Suprapubic skin (tissue), 4 donors: ENCODE results near the gene DNAH12.

Experiments used
- EP300 ChIP-seq: sonication (generic); formaldehyde crosslinking; IDR thresholded peaks from one replicate; pipeline ENCODE4 v1.6.1; 2017; ENCODE audit warnings: antibody characterized with exemption
- POLR2A ChIP-seq, 2 donors: fragments of 450-650 bp; IDR thresholded peaks; one replicate each; pipeline ENCODE4 v1.6.1; 2017; ENCODE audit warnings: antibody characterized with exemption in 2 of 2, mild to moderate bottlenecking in 2 of 2, moderate library complexity in 2 of 2
- POLR2AphosphoS5 ChIP-seq, 3 donors: sonication (generic); formaldehyde crosslinking; IDR thresholded peaks; one replicate each; pipeline ENCODE4 v1.6.1; 2017; ENCODE audit warnings: antibody characterized with exemption in 3 of 3
- TF ChIP-seq, protein P1 (sequence below), 2 donors: fragments of 200-600 bp in 1 of 2; fragments of 450-650 bp in 1 of 2; sonication (generic) in 1 of 2; IDR thresholded peaks; one replicate each; pipeline ENCODE4 v1.5.1; 2016 to 2019; ENCODE audit warnings: antibody characterized with exemption in 2 of 2, mild to moderate bottlenecking in 1 of 2, moderate library complexity in 1 of 2

DNA sequence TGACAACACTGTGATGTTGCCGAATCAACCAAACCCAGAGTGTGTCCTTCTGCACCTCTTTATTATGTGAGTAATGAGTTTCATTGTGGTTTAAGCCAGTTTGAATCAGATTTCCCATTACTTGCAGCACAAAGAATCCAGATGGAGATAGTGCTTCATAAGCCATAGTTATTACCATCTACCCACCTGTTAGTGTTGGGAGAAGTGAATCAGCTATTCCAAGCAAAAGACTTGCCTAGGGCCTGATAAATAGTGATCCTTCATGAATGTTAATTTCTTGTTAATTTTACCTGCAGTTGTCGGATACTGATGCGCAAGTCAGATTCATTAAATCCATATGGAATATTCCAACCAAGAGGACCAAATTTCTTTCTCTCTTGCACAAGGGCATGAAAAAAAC is 229.9 kb downstream of the DNAH12 start:
- TF ChIP-seq POLR2A (IDR thresholded peaks at IDR 0.05): no peak
- TF ChIP-seq, protein P1, sequence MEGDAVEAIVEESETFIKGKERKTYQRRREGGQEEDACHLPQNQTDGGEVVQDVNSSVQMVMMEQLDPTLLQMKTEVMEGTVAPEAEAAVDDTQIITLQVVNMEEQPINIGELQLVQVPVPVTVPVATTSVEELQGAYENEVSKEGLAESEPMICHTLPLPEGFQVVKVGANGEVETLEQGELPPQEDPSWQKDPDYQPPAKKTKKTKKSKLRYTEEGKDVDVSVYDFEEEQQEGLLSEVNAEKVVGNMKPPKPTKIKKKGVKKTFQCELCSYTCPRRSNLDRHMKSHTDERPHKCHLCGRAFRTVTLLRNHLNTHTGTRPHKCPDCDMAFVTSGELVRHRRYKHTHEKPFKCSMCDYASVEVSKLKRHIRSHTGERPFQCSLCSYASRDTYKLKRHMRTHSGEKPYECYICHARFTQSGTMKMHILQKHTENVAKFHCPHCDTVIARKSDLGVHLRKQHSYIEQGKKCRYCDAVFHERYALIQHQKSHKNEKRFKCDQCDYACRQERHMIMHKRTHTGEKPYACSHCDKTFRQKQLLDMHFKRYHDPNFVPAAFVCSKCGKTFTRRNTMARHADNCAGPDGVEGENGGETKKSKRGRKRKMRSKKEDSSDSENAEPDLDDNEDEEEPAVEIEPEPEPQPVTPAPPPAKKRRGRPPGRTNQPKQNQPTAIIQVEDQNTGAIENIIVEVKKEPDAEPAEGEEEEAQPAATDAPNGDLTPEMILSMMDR (IDR thresholded peaks at IDR 0.05): no peak
- TF ChIP-seq POLR2AphosphoS5 (IDR thresholded peaks at IDR 0.05): no peak
- TF ChIP-seq EP300: no peak
